ENCODE data around the gene NEO1. TPM values are rescaled to one million over a fixed set of nuclear protein-coding genes. Genes with fewer than 3 reads are reported as not detected.

The NEO1 gene
- total and polyA plus RNA-seq, 4 donors = 1.6 to 9.9 (median 5.8) TPM

DNA sequence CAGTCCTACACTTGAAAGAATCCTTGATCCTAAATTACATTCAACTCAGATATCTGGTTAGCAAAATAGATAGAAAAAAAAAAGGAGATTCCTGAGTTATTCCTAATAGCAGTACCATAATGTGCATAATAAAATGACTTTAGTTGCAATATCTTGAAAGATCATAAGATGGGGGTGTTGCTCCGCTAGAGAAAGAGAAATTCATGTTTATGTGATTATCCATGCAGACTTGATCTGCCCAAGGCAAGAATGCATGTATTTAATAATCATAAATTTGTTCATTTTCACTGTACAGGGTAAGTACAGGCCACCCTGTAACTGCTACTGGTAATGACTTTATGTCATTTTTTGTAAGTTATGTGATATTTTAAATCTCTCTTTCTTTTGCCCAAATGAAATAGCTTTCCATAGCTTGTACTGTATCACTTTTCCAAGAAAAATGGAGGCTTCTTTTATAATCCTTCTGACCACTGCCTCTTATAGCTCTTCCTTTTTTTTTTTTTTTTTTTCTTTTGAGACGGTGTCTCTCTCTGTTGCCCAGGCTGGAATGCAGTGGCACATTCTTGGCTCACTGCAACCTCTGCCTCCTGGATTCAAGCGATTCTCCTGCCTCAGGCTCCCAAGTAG, 231.9 kb downstream of the NEO1 start:
- Histone ChIP-seq H3K4me3 (ENCODE audit: low read depth in 1 of 3, low read length in 3 of 3) (no peak overlapping the region), H3K4me1 (ENCODE audit: control insufficient read depth in 4 of 4, insufficient read depth in 4 of 4, low read length in 3 of 4) (no peaks in the 10 kb centered on the region), H3K9ac (ENCODE audit: low read depth in 1 of 2, low read length in 2 of 2) (no peak overlapping the region), H3K27ac (ENCODE audit: low read depth in 1 of 2, low read length in 2 of 2) (no peak overlapping the region), H3K36me3 (ENCODE audit: control insufficient read depth in 4 of 4, insufficient read depth in 3 of 4, low read depth in 1 of 4, low read length in 3 of 4) (peaks cover 7 to 30% (median 19%) of the 10 kb centered on the region in 4 donors), H3K27me3 (ENCODE audit: control insufficient read depth in 4 of 4, insufficient read depth in 4 of 4, low read length in 3 of 4) (no peaks in the 10 kb centered on the region), H3K9me3 (ENCODE audit: control insufficient read depth in 4 of 4, low read length in 3 of 4) (no peaks in the 10 kb centered on the region)
- 87% methylated on average over 3 of the region's 3 CpGs for WGBS
- TF ChIP-seq EGR1 (IDR thresholded peaks at IDR 0.05; ENCODE audit: low read depth in 2 of 2) = no peak
- no peak for TF ChIP-seq YY1 (IDR thresholded peaks at IDR 0.05)
- TF ChIP-seq RAD21 (IDR thresholded peaks at IDR 0.05) = peak; percentile 61 to 66
- TF ChIP-seq, protein P1, sequence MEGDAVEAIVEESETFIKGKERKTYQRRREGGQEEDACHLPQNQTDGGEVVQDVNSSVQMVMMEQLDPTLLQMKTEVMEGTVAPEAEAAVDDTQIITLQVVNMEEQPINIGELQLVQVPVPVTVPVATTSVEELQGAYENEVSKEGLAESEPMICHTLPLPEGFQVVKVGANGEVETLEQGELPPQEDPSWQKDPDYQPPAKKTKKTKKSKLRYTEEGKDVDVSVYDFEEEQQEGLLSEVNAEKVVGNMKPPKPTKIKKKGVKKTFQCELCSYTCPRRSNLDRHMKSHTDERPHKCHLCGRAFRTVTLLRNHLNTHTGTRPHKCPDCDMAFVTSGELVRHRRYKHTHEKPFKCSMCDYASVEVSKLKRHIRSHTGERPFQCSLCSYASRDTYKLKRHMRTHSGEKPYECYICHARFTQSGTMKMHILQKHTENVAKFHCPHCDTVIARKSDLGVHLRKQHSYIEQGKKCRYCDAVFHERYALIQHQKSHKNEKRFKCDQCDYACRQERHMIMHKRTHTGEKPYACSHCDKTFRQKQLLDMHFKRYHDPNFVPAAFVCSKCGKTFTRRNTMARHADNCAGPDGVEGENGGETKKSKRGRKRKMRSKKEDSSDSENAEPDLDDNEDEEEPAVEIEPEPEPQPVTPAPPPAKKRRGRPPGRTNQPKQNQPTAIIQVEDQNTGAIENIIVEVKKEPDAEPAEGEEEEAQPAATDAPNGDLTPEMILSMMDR (IDR thresholded peaks at IDR 0.05; ENCODE audit: low read depth, low read length, missing input control) = peak; percentile 14
- no peak for DNase-seq (ENCODE audit: low spot score)

DNA sequence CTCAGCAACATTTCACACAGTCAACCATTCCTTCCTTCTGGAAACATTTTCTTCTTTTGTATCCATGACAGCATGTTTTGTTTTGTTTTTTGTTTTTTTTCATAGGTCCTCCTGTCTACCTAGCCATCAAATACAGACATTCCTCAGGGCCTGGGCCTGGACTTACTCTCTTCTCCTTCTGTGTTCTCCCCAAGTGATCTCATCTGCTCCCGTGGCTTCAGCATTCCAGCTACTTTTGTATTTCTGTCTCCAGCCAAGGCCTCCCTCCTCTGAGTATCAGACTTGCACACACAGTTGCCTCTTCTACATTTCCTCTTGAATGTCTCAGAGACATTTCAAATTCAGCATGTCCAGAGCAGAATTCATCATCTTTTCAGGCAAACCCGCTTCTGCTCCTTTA, 234.0 kb downstream of the NEO1 start:
- no peaks in the 10 kb centered on the region for H3K4me1 ChIP-seq (ENCODE audit: control insufficient read depth in 4 of 4, insufficient read depth in 4 of 4, low read length in 3 of 4)
- peaks cover 4 to 34% (median 19%) of the 10 kb centered on the region in 4 donors for H3K36me3 ChIP-seq (ENCODE audit: control insufficient read depth in 4 of 4, insufficient read depth in 3 of 4, low read depth in 1 of 4, low read length in 3 of 4)
- H3K27me3 ChIP-seq (ENCODE audit: control insufficient read depth in 4 of 4, insufficient read depth in 4 of 4, low read length in 3 of 4) = no peaks in the 10 kb centered on the region
- no peak for DNase-seq (ENCODE audit: low spot score)
- no peak overlapping the region for H3K27ac ChIP-seq (ENCODE audit: low read depth in 1 of 2, low read length in 2 of 2)
- 93% methylated on average over 2 of the region's 2 CpGs for WGBS
- no peak overlapping the region for H3K9ac ChIP-seq (ENCODE audit: low read depth in 1 of 2, low read length in 2 of 2)
- H3K9me3 ChIP-seq (ENCODE audit: control insufficient read depth in 4 of 4, low read length in 3 of 4) = no peaks in the 10 kb centered on the region
- TF ChIP-seq HNF4A (conservative IDR thresholded peaks at IDR 0.05) (no peak), HNF4G (IDR thresholded peaks at IDR 0.05) (no peak), FOXA2 (IDR thresholded peaks at IDR 0.05) (no peak), MAX (IDR thresholded peaks at IDR 0.05) (no peak), SP1 (IDR thresholded peaks at IDR 0.05) (no peak), NR2F2 (IDR thresholded peaks at IDR 0.05) (no peak), RAD21 (IDR thresholded peaks at IDR 0.05) (no peak), REST (IDR thresholded peaks at IDR 0.05) (no peak), TAF1 (conservative IDR thresholded peaks at IDR 0.05) (no peak), ZBTB33 (IDR thresholded peaks at IDR 0.05) (no peak), EGR1 (IDR thresholded peaks at IDR 0.05; ENCODE audit: low read depth in 2 of 2) (no peak), RXRA (IDR thresholded peaks at IDR 0.05) (no peak), JUND (IDR thresholded peaks at IDR 0.05) (no peak), GABPA (IDR thresholded peaks at IDR 0.05 in 1 of 2, conservative IDR thresholded peaks at IDR 0.05 in 1 of 2) (no peak), FOXA1 (IDR thresholded peaks at IDR 0.05) (no peak), YY1 (IDR thresholded peaks at IDR 0.05) (no peak)
- TF ChIP-seq, protein P2, sequence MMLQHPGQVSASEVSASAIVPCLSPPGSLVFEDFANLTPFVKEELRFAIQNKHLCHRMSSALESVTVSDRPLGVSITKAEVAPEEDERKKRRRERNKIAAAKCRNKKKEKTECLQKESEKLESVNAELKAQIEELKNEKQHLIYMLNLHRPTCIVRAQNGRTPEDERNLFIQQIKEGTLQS (IDR thresholded peaks at IDR 0.05) = no peak
- no peak overlapping the region for H3K4me3 ChIP-seq (ENCODE audit: low read depth in 1 of 3, low read length in 3 of 3)
